ENCODE data around the gene S100PBP. TPM values are rescaled to one million over a fixed set of nuclear protein-coding genes. Genes with fewer than 3 reads are reported as not detected.
A peak's percentile ranks its signal among the peaks of the same experiment; 100 is the strongest.

The S100PBP gene
- total RNA-seq, 1 experiment from 2014 or later = 50.1 TPM

DNA sequence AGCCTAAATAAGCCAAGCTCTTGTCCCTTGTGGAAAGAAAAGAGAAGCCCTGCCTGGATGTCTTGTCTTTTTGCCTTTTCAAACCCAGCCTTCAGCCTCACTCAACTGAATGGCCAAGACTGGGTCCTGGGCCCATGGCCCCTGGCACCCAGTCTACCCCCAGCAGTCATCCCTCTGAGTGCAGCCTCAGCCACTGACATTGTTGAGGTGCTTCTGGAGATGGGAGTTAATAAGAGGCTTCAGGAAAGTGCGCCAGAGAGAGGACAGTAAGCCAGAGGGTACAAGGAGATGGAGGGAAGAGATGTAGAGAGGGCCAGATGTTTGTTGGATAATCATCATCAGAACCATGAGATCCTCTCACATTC is 46.4 kb downstream of the S100PBP start:
- no peak overlapping the region for H3K4me3 Mint-ChIP-seq
- no peak overlapping the region for H2BK120ac ChIP-seq (ENCODE audit: low read depth, low read length, poor library complexity, severe bottlenecking)
- no peak overlapping the region for H2BK15ac ChIP-seq (ENCODE audit: low read depth, low read length)
- peaks cover 8 to 26% (median 18%) of the 10 kb centered on the region in 3 experiments for H3K36me3 Mint-ChIP-seq (ENCODE audit: insufficient read depth in 1 of 3, low read depth in 3 of 3)
- H2AFZ ChIP-seq (ENCODE audit: low read length) = no peak overlapping the region
- H3K23ac ChIP-seq (ENCODE audit: insufficient read length, low read depth, low read length) = no peak overlapping the region
- H4K8ac ChIP-seq (replicated peaks; ENCODE audit: insufficient read length, low read depth, low read length) = no peak overlapping the region
- H2BK12ac ChIP-seq (ENCODE audit: insufficient read length, low read depth, low read length) = no peak overlapping the region
- no peak for TF ChIP-seq CTCF (conservative IDR thresholded peaks at IDR 0.05)
- H4K91ac ChIP-seq (ENCODE audit: insufficient read length, low read depth, low read length) = no peak overlapping the region
- 0 out of 2 replicates have a peak, but pooled peaks cover 2% of the 10 kb centered on the region for H3K27me3 ChIP-seq (ENCODE audit: insufficient read depth, low read length)
- H3K27me3 Mint-ChIP-seq (ENCODE audit: low read depth) = peaks cover 8% of the 10 kb centered on the region
- no peaks in the 10 kb centered on the region for H3K23me2 ChIP-seq (ENCODE audit: insufficient read length, low read depth, low read length, poor library complexity, severe bottlenecking)
- no peak overlapping the region for H4K5ac ChIP-seq (ENCODE audit: insufficient read length, low read depth, low read length)
- no peak overlapping the region for H3T11ph ChIP-seq (ENCODE audit: low read length)
- no peak overlapping the region for H2BK20ac ChIP-seq (ENCODE audit: low read depth, low read length, poor library complexity, severe bottlenecking)
- no peaks in the 10 kb centered on the region for H4K20me1 ChIP-seq (ENCODE audit: control insufficient read depth, insufficient read depth, insufficient read length)
- no peaks in the 10 kb centered on the region for H3K79me1 ChIP-seq (ENCODE audit: insufficient read depth, low read depth, low read length, poor library complexity, severe bottlenecking)
- H3K27ac Mint-ChIP-seq = 0 out of 7 replicates have a peak overlapping the region, but pooled peaks of 1 of the 3 experiments have one; percentile 42
- H3K4me1 Mint-ChIP-seq = peaks cover 3 to 6% of the 10 kb centered on the region in 2 experiments; a peak in 3 of 4 replicates
- no peak overlapping the region for H3K4me2 ChIP-seq (ENCODE audit: insufficient read depth, insufficient read length, low read length)
- no peak overlapping the region for H2BK5ac ChIP-seq (ENCODE audit: insufficient read length, low read length)
- no peak overlapping the region for H3K4ac ChIP-seq (ENCODE audit: low read depth, low read length)
- DNase-seq = no peak
- no peaks in the 10 kb centered on the region for H3K4me1 ChIP-seq (ENCODE audit: insufficient read depth, low read length)
- no peaks in the 10 kb centered on the region for H3K79me2 ChIP-seq (ENCODE audit: insufficient read depth, low read length)
- no peak overlapping the region for H2AK5ac ChIP-seq (ENCODE audit: insufficient read length, low read length)
- H3K9ac ChIP-seq (ENCODE audit: extremely low read depth, insufficient read length, low read length) = no peak overlapping the region
- WGBS (ENCODE audit: extremely low coverage, insufficient read length, low lambda C conversion rate) = no CpG with 5 or more reads among the region's 1 CpG
- no peak overlapping the region for H3K27ac ChIP-seq (ENCODE audit: insufficient read length, low read depth, low read length)
- H3K9me3 ChIP-seq (ENCODE audit: control insufficient read depth, low read depth, low read length) = no peaks in the 10 kb centered on the region
- no peak overlapping the region for H3K56ac ChIP-seq (ENCODE audit: insufficient read length, low read depth, low read length)
- H3K9me3 Mint-ChIP-seq = no peaks in the 10 kb centered on the region
- H3K14ac ChIP-seq (ENCODE audit: insufficient read depth, low read length) = no peak overlapping the region
- H3K18ac ChIP-seq (ENCODE audit: insufficient read length, low read depth, low read length) = no peak overlapping the region
